CD4-positive, alpha-beta T cell (primary cell): ENCODE data around the gene GTF3C2. TPM values are rescaled to one million over a fixed set of nuclear protein-coding genes. Genes with fewer than 3 reads are reported as not detected.

Source experiments
- ATAC-seq: fragments of 200-7000 bp; cut with Tn5 transposase; one replicate; pipeline ENCODE4 v1.10.0; 2022; ENCODE audit warnings: mild to moderate bottlenecking; ENCODE audit not compliant: poor library complexity
- CTCF ChIA-PET: fragments of 350-600 bp; sonication (Branson Sonifier 250); formaldehyde crosslinking; loops from one replicate; lab custom pipeline; 2021; ENCODE audit warnings: antibody characterized with exemption, inconsistent platforms; lab: Charles Lee
- POLR2A ChIA-PET: fragments of 350-600 bp; sonication (Branson Sonifier 250); formaldehyde crosslinking; loops from one replicate; lab custom pipeline; 2021; ENCODE audit warnings: antibody characterized with exemption, inconsistent platforms; lab: Charles Lee
- DNase-seq, 14 experiments: peaks; one replicate each; pipeline ENCODE4 v3.0.0-alpha.2; 2013 to 2020; ENCODE audit warnings: mixed read lengths in 2 of 14
- H3K27ac ChIP-seq, 2 donors: one replicate each; pipeline versions ENCODE4 v1.5.1 to v1.7.0; 2013; ENCODE audit warnings: low read length in 2 of 2, low read depth in 1 of 2, mild to moderate bottlenecking in 1 of 2
- H3K27me3 ChIP-seq, 2 experiments: 1 replicate in 1 of 2; 2 replicates in 1 of 2; pipeline versions ENCODE4 v1.6.1 to v1.7.0; 2013; ENCODE audit warnings: low read length in 2 of 2, control low read depth in 1 of 2, mild to moderate bottlenecking in 1 of 2, moderate library complexity in 1 of 2; ENCODE audit not compliant: insufficient read depth in 2 of 2, control insufficient read depth in 1 of 2
- H3K36me3 ChIP-seq: one replicate; pipeline ENCODE4 v1.6.1; 2013; ENCODE audit warnings: low read length, control low read depth; ENCODE audit not compliant: insufficient read depth
- H3K4me1 ChIP-seq: one replicate; pipeline ENCODE4 v1.6.1; 2013; ENCODE audit warnings: low read length, control low read depth; ENCODE audit not compliant: insufficient read depth
- H3K4me3 ChIP-seq: one replicate; pipeline ENCODE4 v1.5.1; 2013; ENCODE audit warnings: mild to moderate bottlenecking, low read length, moderate library complexity
- H3K9me3 ChIP-seq, 2 experiments: 1 replicate in 1 of 2; 2 replicates in 1 of 2; pipeline versions ENCODE4 v1.6.1 to v1.7.0; 2013; ENCODE audit warnings: low read length in 2 of 2, mild to moderate bottlenecking in 2 of 2, control low read depth in 1 of 2, moderate library complexity in 1 of 2; ENCODE audit not compliant: control insufficient read depth in 1 of 2, insufficient read depth in 1 of 2
- H3K27ac Mint-ChIP-seq: one replicate; pipeline ENCODE4 v1.8.0; 2020; ENCODE audit warnings: mixed read lengths
- H3K27me3 Mint-ChIP-seq: one replicate; pipeline ENCODE4 v1.8.0; 2021; ENCODE audit warnings: mixed read lengths
- H3K36me3 Mint-ChIP-seq: one replicate; pipeline ENCODE4 v1.8.0; 2021; ENCODE audit warnings: low read depth, mixed read lengths
- H3K4me1 Mint-ChIP-seq: one replicate; pipeline ENCODE4 v1.8.0; 2021; ENCODE audit warnings: low read depth, mixed read lengths
- H3K4me3 Mint-ChIP-seq: one replicate; pipeline ENCODE4 v1.8.0; 2020; ENCODE audit warnings: mild to moderate bottlenecking, mixed read lengths
- H3K9me3 Mint-ChIP-seq: one replicate; pipeline ENCODE4 v1.8.0; 2020; ENCODE audit warnings: mixed read lengths
- CTCF ChIP-seq: fragments of 200-600 bp; IDR thresholded peaks from one replicate; pipeline ENCODE4 v1.8.0; 2022; ENCODE audit warnings: antibody characterized with exemption, mild to moderate bottlenecking
- intact Hi-C, 2 experiments: fragments of 100-400 bp; cut with DNase I in 1 of 2; cut with micrococcal nuclease in 1 of 2; formaldehyde crosslinking; loops; one replicate each; pipeline versions ENCODE4 v1.15.1 to v1.9.0; 2023 to 2025; cut with DNase I, micrococcal nuclease
- total RNA-seq, 174 experiments: library from RNA in 2 of 174; stranded (reverse) in 2 of 174; gene quantifications; one replicate each; pipeline ENCODE4 v1.2.3 and lab custom pipeline; 2021 to 2026

The GTF3C2 gene
- total RNA-seq, 2 experiments from 2014 or later, result 54.6 to 56.8 TPM

DNA sequence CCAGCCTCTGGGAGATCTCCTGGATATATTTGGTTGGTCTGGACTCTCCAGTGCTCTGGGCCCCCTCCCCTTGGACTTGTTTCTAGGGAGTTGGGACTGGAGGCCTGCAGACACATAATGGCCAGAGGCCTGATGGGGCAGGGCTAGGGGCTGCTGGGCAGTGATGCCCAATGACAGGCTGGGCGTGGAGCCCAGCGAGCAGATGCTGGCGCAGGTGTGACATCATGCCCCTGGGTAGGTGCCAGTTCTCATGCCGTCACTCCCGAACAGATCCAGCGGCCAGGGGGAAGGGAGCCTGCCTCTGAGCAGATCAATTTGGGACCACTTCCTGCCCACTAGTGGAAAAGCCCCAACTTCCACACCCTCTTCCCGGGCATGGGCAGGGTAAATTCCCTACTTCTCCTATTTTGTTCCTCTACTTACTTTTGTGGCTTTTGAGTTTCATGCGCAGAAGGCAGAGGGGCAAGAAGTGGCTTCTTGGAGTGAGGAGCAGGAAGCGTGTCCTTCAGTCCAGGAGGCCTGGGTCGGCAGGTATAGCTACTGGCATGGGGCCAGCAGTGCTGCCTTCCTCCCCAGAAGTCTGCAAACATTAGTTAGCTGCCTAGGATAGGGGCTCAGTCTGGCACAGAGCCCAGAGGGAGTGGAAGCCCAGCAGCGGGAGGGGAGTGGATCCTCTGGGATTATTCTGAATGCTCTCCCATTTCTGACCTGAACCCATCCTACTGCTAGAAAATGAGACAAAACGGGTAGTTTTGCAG, 39.7 kb downstream of the GTF3C2 start:
- Mint-ChIP-seq H3K4me1 (peaks cover 6% of the 10 kb centered on the region), H3K27ac (no peak overlapping the region), H3K36me3 (peaks cover 17% of the 10 kb centered on the region), H3K4me3 (no peak overlapping the region), H3K9me3 (no peaks in the 10 kb centered on the region), H3K27me3 (no peaks in the 10 kb centered on the region)
- no peak for TF ChIP-seq CTCF
- DNase-seq (no peak), ATAC-seq (no peak)
- Histone ChIP-seq H3K9me3 (no peaks in the 10 kb centered on the region), H3K27ac (no peak overlapping the region), H3K36me3 (peaks cover 17% of the 10 kb centered on the region), H3K27me3 (no peaks in the 10 kb centered on the region), H3K4me3 (no peak overlapping the region), H3K4me1 (peaks cover 5% of the 10 kb centered on the region)
- ChIA-PET POLR2A (no interaction called here), CTCF (no interaction called here)
- intact Hi-C loops, result no loop called here

- DNase-seq, result no peak
- no peaks in the 10 kb centered on the region for H3K27me3 Mint-ChIP-seq
- no peak overlapping the region for H3K4me3 Mint-ChIP-seq
- no peaks in the 10 kb centered on the region for H3K27me3 ChIP-seq
- H3K36me3 Mint-ChIP-seq, result peaks cover 15% of the 10 kb centered on the region
- no peak for ATAC-seq
- no peak overlapping the region for H3K4me3 ChIP-seq
- no peaks in the 10 kb centered on the region for H3K9me3 ChIP-seq
- no peak overlapping the region for H3K27ac ChIP-seq
- POLR2A ChIA-PET, result no interaction called here
- H3K4me1 Mint-ChIP-seq, result no peaks in the 10 kb centered on the region
- H3K4me1 ChIP-seq, result no peaks in the 10 kb centered on the region
- no peak overlapping the region for H3K27ac Mint-ChIP-seq
- H3K9me3 Mint-ChIP-seq, result no peaks in the 10 kb centered on the region
- H3K36me3 ChIP-seq, result peaks cover 17% of the 10 kb centered on the region
- CTCF ChIA-PET, result no interaction called here
- no peak for TF ChIP-seq CTCF
- intact Hi-C loops, result no loop called here
Observed at GRCh38 chr2:27315122-27315521, 41.4 kb downstream of the GTF3C2 start.

GRCh38 chr2:27314709-27315108, 41.9 kb downstream of the GTF3C2 start:
- H3K4me1 ChIP-seq, result no peaks in the 10 kb centered on the region
- ATAC-seq (no peak), DNase-seq (no peak)
- intact Hi-C loops, result no loop called here
- no peak overlapping the region for H3K4me3 ChIP-seq
- Mint-ChIP-seq H3K27me3 (no peaks in the 10 kb centered on the region), H3K9me3 (no peaks in the 10 kb centered on the region), H3K36me3 (peaks cover 16% of the 10 kb centered on the region), H3K4me1 (no peaks in the 10 kb centered on the region), H3K27ac (no peak overlapping the region), H3K4me3 (no peak overlapping the region)
- CTCF ChIA-PET, result interaction anchor here (1.1 kb wide), 1 partner anchor 11 kb away, joined by 5 read pairs; no protein-coding TSS in a partner anchor
- TF ChIP-seq CTCF, result no peak
- H3K27me3 ChIP-seq, result no peaks in the 10 kb centered on the region
- POLR2A ChIA-PET, result interaction anchor here (1.4 kb wide), 1 partner anchor 8 kb away, joined by 6 read pairs; the partner anchor contains the start of gene MPV17
- no peaks in the 10 kb centered on the region for H3K9me3 ChIP-seq
- peaks cover 19% of the 10 kb centered on the region for H3K36me3 ChIP-seq
- no peak overlapping the region for H3K27ac ChIP-seq
